HG02870 (cell line): ENCODE measurements around the gene ZNF621.
"Not testable (repeated sequence)": the region's sequence is repeated elsewhere in the genome, so short reads cannot be mapped to it uniquely, and the experiment has no call there.

ENCODE experiments used
- ATAC-seq: cut with Tn5 transposase; IDR thresholded peaks from one replicate; pipeline ENCODE4 v1.9.1; 2021; ENCODE audit warnings: mild to moderate bottlenecking, moderate library complexity; ENCODE audit not compliant: unreplicated experiment

ZNF621 gene

DNA sequence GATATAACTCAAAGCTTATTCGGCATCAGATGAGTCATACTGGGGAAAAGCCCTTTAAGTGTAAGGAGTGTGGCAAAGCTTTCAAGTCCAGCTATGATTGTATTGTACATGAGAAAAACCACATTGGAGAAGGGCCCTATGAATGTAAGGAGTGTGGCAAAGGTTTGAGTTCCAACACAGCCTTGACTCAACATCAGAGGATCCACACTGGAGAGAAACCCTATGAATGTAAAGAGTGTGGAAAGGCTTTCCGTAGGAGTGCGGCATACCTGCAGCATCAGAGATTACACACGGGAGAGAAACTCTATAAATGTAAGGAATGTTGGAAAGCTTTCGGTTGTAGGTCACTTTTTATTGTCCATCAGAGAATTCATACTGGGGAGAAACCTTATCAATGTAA, 7.5 kb downstream of the ZNF621 start:
- ATAC-seq = no peak

DNA sequence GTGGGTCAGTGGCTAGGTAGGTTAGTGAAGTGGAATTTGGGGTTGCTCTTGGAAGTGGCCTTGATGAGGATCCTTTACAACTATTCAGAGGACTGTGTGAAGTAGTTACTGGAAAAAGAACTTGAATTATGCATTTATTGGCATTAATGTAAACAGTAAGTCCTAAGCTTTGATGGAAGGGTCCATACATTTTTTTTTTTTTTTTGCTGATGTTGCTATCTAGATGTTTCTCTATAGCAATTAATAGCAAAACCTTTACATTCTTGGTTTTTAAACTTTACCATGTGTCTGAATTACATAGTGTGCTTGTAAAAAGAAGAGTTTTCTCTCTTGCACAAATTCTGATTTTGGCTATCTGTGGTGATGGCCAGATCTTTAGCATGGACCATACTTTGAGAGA, 9.5 kb downstream of the ZNF621 start:
- ATAC-seq = no peak

DNA sequence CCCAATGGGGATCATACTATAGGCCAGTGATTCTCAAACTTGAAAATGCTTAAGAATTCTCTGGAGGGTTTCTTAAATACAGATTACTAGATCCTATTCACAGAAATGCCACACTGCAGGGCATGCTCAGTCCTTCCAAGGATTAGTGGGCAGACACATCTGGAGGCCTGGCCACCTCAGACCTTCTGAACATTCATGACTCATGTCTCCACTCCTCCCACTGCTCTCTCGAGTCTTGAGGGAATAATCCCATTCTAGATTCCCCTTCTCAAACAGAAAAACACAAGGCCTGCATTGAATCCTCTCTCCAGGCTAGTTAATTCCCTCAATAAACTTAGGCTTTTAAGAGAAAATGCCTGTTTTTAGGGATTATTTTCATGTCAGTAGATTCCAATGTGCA, 22.1 kb downstream of the ZNF621 start:
- no peak for ATAC-seq

DNA sequence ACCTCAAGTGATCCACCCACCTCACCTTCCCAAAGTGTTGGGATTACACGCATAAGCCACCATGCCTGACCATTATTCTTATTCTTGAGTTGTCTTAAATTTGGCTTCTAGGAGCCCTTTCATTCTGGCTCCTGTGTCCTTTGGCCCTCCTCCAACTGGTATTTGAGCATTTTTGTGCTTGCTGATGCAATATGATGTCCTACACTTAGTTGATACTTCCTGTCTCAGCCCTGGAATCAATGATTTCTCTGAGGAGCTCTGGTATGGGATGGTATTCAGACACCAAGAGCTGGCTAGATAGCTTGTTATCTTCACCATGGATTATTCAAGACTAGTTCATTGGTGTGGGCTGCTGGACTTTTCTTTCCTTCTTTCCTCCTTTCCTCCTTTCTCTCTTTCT, 25.4 kb downstream of the ZNF621 start:
- ATAC-seq = no peak

DNA sequence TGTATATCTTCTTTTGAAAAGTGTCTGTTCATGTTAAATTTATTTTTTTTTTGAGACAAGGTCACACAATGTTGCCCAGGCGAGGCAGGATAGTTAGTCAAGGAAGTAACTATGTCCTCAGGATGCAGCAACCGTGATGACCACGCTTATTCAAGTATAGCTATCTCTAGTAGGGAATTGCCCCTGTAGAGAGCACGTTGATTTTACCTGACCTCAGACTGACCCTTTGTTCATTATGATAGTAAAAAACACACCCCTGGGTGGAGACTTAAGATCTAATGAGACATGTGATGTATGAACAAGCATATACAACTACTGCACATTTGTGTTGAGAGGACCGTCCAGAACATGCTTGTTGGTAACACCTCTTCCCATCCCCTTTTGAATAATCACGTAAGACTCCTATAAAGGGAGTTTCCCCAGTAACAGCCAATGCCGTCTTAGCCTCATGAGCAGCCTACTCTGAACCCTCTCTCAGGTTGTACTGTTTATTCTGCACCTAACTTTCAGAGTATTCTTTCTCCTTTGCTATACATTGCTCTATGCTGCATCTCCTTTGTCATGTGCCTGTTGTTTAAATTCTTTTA, 32.9 kb downstream of the ZNF621 start:
- peak; percentile 75 for ATAC-seq

DNA sequence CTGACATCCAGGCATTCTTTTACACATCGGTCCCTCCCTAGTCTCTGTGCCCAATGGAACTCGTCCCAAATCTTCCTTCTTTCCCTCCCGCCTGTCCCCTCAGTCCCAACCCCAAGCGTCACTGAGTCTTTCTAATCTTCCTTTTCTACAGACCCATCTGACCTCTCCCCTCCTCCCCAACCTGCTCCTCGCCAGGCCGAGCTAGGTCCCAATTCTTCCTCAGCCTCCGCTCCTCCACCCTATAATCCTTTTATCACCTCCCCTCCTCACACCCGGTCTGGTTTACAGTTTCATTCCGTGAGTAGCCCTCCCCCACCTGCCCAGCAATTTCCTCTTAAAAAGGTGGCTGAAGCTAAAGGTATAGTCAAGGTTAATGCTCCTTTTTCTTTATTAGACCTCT, 37.7 kb downstream of the ZNF621 start:
- not testable (repeated sequence) for ATAC-seq

DNA sequence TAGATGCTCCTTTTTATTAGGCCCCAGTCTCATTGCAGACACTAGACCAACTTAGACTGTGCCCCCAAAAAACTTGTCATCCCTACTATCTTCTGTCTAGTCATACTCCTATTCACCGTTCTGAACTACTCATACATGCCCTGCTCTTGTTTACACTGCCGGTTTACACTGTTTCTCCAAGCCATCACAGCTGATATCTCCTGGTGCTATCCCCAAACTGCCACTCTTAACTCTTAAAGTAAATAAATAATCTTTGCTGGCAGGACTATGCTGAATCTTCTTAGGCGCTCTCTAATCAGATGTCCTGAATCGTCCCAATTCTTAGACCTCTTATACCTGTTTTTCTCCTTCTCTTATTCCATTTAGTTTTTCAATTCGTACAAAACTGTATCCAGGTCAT, 40.9 kb downstream of the ZNF621 start:
- ATAC-seq = not testable (repeated sequence)

DNA sequence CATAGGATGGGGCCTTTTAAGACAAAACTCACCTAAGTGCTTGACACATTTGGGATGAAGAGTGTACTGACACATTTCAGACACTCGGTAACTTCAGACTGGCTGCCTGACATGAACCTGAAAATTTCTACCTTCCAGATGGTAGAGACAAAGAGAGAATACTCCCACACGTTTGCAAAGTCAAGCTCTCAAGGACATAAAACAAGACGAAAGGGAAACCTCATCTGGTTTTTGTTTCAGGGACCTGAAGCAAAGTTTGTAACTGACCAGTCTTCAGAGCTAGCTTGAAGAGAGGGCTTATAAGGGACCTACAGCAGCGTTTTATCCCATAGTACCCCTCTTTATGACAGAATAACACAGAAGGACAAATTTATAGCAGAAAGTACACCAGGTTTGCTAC, 41.9 kb downstream of the ZNF621 start:
- no peak for ATAC-seq

DNA sequence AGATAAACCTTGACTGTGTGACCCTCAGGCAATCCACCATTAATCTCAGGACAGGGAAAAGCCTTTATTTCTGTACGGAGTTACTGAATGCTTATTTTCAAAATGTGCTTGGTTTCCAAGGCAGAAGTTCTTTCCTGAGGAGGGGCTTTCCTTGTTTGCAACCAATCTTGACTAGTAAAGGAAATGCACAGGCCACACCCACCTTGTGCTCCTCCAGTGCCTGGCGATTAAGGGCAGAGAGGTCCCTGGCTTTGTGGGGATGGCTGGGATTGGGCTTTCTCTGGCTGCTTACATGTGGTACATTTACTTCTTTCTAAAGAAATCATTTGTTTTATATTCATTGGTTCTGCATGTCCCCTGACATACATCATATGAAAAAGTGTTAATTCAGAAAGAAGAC, 47.8 kb downstream of the ZNF621 start:
- no peak for ATAC-seq

DNA sequence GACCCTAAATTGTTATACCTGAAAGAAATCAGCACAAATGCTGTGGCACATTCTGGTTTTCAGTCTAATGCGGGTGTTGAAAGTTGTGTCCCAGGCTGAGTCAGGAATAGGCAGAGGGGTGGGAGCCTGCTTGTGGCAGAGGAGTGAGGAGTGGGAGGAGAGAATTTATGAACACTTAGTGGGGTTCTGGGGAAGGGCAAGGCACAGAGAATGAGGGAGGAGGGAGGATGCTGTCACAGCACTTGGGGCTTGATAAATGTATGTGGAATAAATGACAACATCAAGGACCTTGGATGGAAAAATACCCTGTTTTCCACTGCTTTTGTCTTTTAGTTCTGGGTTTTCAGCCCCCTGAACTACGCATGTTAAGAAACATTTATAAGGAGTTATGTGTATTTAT, 49.3 kb downstream of the ZNF621 start:
- no peak for ATAC-seq

DNA sequence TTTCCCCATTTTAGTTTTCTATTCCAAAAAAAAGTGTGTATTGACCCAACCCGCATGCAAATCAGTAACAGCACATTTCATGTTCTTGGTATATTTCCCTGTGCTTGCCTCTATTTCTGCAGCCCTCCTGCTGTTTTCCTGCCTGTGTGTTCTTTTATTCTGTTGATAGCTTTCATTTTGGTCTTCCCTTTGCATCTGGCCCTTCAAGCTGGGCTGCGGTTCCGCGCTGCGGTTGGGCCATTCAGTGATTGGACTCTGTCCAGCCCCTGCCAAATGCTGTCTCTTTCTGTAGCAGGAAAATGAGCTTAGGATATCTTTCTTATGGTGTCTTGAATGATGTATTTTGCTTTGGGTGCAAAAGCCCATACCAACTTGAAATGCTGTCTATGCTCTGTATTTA, 49.9 kb downstream of the ZNF621 start:
- ATAC-seq = no peak

DNA sequence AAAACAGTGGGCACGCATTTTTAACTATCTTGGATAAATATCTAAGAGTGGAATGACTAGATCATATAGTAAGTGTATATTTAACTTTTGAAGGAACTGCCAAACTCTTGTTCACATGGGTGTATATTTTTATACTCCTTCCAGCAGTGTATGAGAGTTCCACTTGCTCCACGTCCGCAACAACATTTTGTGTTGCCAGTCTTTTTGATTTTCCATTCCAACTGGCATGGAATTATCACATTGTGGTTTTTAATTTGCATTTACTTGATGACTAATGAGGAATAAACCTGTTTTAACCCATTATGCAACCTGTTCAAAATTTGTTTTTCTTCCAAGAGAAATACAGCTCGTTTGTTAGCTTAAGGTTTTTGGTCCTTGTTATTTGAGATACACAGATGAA, 51.6 kb downstream of the ZNF621 start:
- ATAC-seq = no peak

DNA sequence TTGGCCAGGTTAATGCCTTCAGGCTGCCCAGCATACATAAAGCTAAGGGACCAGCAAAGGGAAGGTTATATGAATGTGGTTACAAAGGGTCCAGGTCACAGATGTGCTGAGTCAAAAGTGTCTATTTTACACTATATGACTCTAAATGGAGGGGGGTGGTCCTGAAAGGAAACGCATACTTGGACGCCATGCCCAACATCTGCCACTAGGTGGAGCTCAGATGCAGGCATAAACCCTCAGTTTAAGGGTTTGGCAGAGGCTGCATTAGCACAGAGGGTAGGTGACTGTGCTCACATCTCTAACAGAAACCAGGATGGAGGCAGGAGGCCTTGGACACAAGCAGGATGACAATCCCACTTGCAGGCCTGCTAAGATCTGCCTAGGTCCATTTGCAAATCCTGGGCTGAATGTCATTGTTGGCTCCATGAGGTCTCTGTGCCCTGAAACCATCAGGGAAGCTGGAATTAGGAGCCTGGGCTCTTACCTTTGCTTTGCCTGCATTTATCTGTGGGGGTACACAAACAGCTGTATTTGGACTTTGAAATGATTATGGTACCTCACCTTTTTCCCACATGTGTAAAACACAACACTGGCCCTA, 55.8 kb downstream of the ZNF621 start:
- ATAC-seq = no peak

DNA sequence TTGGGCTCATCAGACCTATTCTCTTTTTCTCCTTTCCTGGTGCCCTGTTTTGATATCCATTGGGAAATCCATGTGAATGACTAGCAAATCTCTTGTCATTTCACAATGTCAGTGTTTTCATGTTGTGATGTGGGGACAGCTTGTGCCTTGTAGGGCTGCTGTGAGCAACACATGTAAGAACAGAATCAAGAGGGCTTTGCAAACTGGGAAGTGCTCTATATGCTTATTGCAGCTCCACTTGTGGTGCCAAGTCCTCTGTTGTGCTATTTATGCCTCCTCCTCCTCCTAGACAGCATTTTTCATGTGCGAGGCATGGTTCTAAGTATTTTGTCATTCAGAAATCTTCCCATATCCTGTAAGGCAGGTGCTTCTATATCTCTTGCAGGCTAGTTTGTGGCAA, 56.4 kb downstream of the ZNF621 start:
- ATAC-seq = no peak

DNA sequence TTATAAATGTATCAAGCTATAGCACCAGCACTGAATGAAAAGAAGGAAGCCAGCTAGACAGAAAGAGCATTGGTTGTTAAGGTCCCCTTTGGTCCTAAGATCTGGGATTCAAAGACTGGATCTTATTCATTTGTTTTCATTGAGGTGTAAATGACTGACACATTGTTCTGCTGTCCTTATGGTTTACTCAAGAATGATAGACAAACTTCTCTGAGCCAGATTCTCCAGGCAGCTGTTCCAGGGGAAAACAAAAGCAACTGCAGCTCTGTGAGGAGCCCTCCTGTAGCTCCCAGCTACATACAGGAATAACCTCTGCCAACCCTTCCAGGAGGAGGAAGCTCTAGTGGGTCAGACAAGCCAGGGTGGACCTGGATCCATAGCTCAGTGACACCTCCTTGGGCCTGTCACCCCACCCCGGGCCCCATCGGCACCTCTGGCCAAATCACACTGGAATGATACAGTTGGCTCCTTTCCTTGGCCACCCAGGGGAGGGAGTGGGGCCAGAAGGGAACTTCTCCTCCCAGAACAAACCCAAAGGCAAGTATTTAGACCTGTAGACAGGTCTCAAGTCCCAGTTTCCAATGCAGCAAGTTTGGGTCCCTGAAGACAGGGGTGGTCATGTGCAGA, 57.8 kb downstream of the ZNF621 start:
- ATAC-seq = no peak

DNA sequence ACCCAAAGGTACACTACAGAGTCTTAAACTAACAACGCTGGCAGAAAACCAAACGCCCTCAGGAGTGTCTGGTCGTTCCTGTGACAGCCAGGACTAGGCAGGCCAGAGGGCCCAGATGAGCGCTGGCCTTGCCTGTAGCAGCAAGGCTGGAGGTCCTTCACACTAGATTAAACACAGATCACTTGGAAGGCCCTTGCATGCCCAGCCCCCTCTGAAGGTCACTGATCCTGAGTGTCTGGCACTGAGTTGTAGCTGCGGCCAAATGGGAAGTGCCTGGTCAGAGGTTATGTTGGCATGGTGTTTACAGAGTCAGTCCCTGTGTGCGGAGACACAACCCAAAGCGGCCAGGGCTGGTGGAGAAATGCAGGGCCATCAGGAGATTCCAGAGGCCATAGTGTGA, 58.9 kb downstream of the ZNF621 start:
- ATAC-seq = no peak

DNA sequence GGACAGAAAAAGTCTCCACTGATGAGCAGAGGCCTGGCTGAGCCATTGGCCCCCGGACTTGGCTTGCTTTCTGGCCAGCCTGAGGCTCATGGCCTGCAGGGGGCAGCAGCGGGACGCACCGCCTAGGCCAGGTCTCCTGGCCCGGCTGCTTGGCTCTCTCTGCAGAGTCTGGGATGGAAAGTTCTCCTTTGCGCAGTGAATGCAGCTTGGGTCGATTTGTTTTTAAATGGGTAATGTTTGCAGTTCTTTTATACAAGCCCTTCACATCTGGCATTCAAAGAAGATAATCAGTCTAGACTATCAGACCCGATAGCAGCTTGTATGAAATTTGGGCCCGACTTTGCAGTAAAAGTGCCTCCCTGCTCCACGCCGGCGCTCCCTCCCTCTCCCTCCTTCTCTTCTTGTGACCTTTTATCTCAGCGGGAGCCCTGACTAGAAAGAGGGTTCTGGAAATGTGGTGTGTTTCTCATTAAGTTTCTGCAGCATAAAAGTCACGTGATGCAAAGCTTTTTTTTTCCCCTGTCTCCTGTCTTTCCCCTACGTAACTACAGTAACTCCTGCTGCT, 59.9 kb downstream of the ZNF621 start:
- no peak for ATAC-seq

DNA sequence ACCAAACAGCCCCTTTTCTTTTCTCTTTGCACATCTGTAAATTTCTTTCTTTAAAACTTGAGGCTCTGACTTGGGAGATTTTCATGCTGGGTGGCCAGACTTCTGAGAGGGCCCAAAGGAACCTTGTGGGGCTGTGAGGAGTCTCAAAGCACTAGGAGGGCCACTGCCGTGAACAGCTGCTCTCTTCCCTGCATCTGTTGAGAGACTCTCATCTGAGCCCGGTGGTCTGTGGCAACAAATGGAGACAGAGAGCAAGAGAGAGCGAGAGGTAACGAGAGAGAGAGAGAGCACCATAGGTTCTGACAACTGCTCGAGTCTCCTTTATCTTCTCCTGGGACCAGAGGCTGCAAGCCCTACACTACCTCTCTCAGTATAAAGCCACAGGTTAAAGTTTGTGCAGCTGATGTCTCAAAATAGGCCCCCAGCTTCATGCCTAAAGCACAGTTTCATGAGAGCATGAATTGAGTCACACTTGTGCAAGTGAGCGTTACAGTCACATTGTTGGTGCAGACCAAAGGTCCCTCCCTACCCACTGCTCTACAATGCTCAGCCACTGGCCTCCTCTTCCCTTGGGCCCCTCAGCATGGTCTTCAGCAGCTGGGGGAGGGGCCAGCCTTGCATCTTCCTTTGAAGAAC, 60.7 kb downstream of the ZNF621 start:
- peak; percentile 80 for ATAC-seq

DNA sequence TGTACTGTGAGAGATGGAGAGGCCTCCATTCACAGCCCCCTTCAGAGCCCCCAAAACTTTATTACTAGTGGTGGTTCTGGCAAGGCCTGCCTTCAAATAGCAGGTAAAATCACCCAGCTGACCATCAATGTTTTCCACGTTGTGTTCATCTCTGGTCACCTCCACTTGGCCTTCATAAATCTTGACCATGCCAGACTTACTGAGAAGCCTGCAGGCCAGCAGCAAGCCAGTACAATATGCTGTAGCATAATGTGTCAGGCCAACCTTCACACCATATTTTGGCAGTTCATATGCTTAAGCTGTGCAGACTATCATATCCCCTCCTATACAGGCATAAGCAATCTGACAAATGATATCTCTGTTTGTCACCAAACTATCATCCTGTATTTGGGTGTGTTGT, 62.1 kb downstream of the ZNF621 start:
- no peak for ATAC-seq

DNA sequence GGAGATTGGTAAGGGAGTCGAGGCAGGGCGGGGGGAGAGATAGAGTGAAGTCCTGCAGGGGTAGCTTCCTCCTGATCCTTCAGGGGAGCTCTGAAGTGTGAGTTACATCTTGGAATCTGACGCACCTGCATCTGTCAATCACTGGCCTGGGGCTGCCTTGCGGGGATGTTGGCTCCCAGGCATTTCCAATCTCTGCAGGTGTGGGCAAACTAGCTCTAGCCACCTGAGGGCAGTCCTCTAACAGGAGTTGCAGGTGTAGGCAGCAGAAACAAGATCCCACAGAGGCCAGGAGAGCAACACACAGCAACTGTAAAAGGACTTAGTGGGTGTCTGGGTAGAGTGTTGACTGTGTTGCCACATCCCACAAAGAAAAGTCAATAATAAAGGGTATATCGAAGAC, 63.6 kb downstream of the ZNF621 start:
- no peak for ATAC-seq
